SU-DHL-6 (cell line): ENCODE measurements around the gene SATB1.
A peak's percentile ranks its signal among the peaks of the same experiment; 100 is the strongest.

Experiments used
- H2AFZ ChIP-seq: fragments of 200-600 bp; sonication (generic); 2 replicates; pipeline ENCODE4 v1.6.1; 2014; ENCODE audit warnings: low read depth, mild to moderate bottlenecking, moderate library complexity, mixed read lengths, antibody characterized with exemption, low read length; ENCODE audit not compliant: severe bottlenecking
- H3F3A ChIP-seq: fragments of 200-600 bp; shearing (Covaris generic); 2 replicates; pipeline ENCODE4 v1.6.0; 2016; ENCODE audit warnings: antibody characterized with exemption, mild to moderate bottlenecking; ENCODE audit not compliant: insufficient read depth
- H3K27ac ChIP-seq: fragments of 200-600 bp; sonication (generic); 2 replicates; pipeline ENCODE4 v1.5.1; 2016; ENCODE audit warnings: low read depth, mild to moderate bottlenecking, low read length, moderate library complexity, mixed read lengths
- H3K27me3 ChIP-seq: fragments of 200-600 bp; sonication (generic), shearing (Covaris generic); 2 replicates; pipeline ENCODE4 v1.6.0; 2014; ENCODE audit warnings: mild to moderate bottlenecking, low read length
- H3K36me3 ChIP-seq: fragments of 200-600 bp; sonication (generic); 2 replicates; pipeline ENCODE4 v1.6.1; 2014; ENCODE audit warnings: mild to moderate bottlenecking, low read length, mixed read lengths
- H3K4me2 ChIP-seq: fragments of 300-600, 200-600 bp; shearing (Covaris generic), sonication (generic); 2 replicates; pipeline ENCODE4 v1.6.0; 2014; ENCODE audit warnings: low read length, low read depth, mild to moderate bottlenecking; ENCODE audit not compliant: poor library complexity, severe bottlenecking
- H3K4me3 ChIP-seq: fragments of 200-600 bp; sonication (generic); 2 replicates; pipeline ENCODE4 v1.5.1; 2014; ENCODE audit warnings: antibody characterized with exemption, low read length, mild to moderate bottlenecking, mixed read lengths; ENCODE audit not compliant: insufficient read depth, poor library complexity, severe bottlenecking
- H3K79me2 ChIP-seq: fragments of 200-600 bp; sonication (generic); 2 replicates; pipeline ENCODE4 v1.6.1; 2014; ENCODE audit warnings: mild to moderate bottlenecking, low read length, moderate library complexity; ENCODE audit not compliant: insufficient read depth
- H3K9ac ChIP-seq: fragments of 200-600 bp; sonication (generic); 2 replicates; pipeline ENCODE4 v1.7.0; 2014; ENCODE audit warnings: mild to moderate bottlenecking, low read length
- H3K9me2 ChIP-seq: fragments of 200-600 bp; sonication (generic); replicated peaks from 2 replicates; pipeline ENCODE4 v1.6.1; 2014; ENCODE audit warnings: low read length; ENCODE audit not compliant: insufficient read depth
- H3K9me3 ChIP-seq: fragments of 200-600 bp; sonication (generic); 2 replicates; pipeline ENCODE4 v1.6.1; 2014; ENCODE audit warnings: low read length, mixed read lengths; ENCODE audit not compliant: insufficient read depth
- H4K20me1 ChIP-seq: fragments of 200-600 bp; sonication (generic); 2 replicates; pipeline ENCODE4 v1.6.1; 2014; ENCODE audit warnings: low read depth, mild to moderate bottlenecking, antibody characterized with exemption, low read length, moderate library complexity, mixed read lengths
- CTCF ChIP-seq: fragments of 200-600 bp; sonication (generic); IDR thresholded peaks from one replicate; pipeline ENCODE4 v1.5.1; 2017; ENCODE audit warnings: antibody characterized with exemption, mild to moderate bottlenecking, low read length, moderate library complexity; ENCODE audit not compliant: insufficient read depth, poor library complexity, severe bottlenecking
- EZH2phosphoT487 ChIP-seq: fragments of 200-600 bp; sonication (generic), shearing (Covaris generic); conservative IDR thresholded peaks from 2 replicates; pipeline ENCODE4 v1.6.1; 2018; ENCODE audit warnings: mild to moderate bottlenecking, antibody characterized with exemption, low read length, moderate library complexity, mixed read lengths

SATB1 gene

DNA sequence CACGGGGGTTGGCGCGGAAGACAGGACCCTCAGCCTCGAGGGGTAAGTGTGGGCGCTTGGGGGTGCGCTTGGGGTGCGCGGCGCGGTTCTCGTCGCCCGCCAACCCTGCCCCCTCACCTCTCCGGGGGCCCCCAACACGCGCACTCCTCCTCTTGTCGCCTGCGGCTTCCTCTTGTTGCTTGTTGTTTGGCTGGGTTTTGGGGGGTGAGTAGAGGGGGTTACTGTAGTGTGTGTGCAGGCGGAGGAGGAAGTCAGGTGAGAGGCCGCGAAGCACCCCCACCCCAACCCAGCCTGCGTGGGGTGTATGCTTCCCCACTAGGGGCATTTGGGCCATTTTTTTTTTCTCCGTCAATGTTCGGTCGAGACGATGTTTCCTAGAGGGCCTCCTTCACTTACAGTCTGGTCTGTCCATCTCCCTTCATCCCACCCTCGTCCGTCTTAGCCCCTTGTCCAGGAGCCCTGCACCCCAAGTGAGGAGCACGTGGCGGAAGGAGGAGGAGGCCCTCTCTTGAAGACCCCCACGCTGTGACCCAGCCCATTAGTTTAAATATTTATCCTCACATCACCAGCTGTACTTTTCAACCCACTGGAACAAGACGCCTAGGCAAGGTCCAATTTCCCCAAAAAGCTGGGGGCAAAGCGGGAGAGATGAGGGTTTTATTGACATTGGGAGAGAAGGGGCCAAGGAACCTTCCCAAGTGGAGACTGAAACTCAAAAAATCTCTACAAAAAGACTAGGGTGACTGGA is 20.4 kb upstream of the SATB1 start:
- Histone ChIP-seq H3K4me2 (peak overlapping the region; percentile 46), H3K79me2 (no peaks in the 10 kb centered on the region), H3K9ac (no peak overlapping the region), H3K27me3 (no peaks in the 10 kb centered on the region), H4K20me1 (no peaks in the 10 kb centered on the region), H3F3A (no peaks in the 10 kb centered on the region), H3K36me3 (no peaks in the 10 kb centered on the region), H3K9me3 (peaks cover 4% of the 10 kb centered on the region; the same call in 1 of the 2 replicates), H3K27ac (no peak overlapping the region), H3K4me3 (no peak overlapping the region), H2AFZ (no peak overlapping the region), H3K9me2 (no peaks in the 10 kb centered on the region)
- TF ChIP-seq CTCF (no peak), EZH2phosphoT487 (no peak)

GRCh38 chr3:18444595-18445400 is 19.7 kb upstream of the SATB1 start:
- H3K27ac ChIP-seq, result no peak overlapping the region
- no peaks in the 10 kb centered on the region for H3K36me3 ChIP-seq
- no peaks in the 10 kb centered on the region for H3F3A ChIP-seq
- no peak overlapping the region for H3K9ac ChIP-seq
- no peak overlapping the region for H2AFZ ChIP-seq
- no peaks in the 10 kb centered on the region for H4K20me1 ChIP-seq
- H3K27me3 ChIP-seq, result no peaks in the 10 kb centered on the region
- H3K79me2 ChIP-seq, result no peaks in the 10 kb centered on the region
- H3K9me2 ChIP-seq, result no peaks in the 10 kb centered on the region
- no peak for TF ChIP-seq EZH2phosphoT487
- TF ChIP-seq CTCF, result no peak
- H3K9me3 ChIP-seq, result peaks cover 4% of the 10 kb centered on the region; the same call in 1 of the 2 replicates
- H3K4me3 ChIP-seq, result no peak overlapping the region
- peak overlapping the region; percentile 46 for H3K4me2 ChIP-seq

DNA sequence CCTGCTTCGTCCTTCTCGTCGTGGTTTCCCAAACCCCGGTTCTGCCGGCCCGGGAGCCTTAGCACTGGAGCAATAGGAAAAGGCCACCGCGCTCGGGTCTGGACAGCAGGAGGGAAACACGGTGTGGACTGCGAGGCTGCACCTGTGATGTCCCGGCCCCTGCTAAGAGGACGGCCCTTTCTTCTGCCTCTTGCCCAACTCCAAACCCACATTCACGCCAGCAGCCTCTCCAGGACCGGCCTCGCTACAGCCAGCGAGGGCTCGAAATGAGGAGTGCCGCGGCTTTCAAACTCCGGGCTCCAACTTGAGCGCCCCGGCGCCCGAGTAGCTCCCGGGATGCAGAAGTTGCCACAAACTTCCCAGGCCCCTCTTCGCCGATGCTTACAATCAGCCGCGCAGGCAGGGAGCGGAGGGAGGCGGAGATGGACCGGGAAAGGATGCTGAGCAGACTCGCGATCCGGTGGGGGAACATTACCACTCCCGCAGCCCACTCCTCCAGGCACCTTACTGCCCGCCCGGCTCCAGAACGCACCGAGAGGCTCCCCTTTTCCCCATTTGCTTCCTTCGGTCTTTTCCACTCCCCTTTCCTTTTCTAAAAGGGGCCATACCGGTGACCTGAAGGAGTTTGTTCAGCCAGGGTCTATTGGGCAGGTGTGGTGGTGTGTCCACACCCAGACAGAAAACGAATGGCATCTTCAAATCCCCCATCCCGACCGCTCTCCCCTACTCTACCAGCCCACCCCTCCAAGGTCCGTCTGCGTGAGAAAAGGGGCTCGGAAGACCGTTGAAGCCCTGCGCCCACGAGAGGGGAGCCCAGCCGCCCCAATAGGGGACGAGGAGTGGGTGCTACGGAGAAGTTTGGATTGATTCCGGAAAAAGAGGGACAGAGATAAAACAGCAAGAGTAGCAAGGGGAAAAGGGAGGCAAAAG is 18.8 kb upstream of the SATB1 start:
- Histone ChIP-seq H3K4me2 (peak overlapping the region; percentile 45), H3K79me2 (no peaks in the 10 kb centered on the region), H3K9me3 (peaks cover 3% of the 10 kb centered on the region; the same call in 1 of the 2 replicates), H3K9me2 (no peaks in the 10 kb centered on the region), H4K20me1 (no peaks in the 10 kb centered on the region), H3K36me3 (no peaks in the 10 kb centered on the region), H3F3A (no peaks in the 10 kb centered on the region), H3K4me3 (no peak overlapping the region), H3K9ac (no peak overlapping the region), H3K27me3 (no peaks in the 10 kb centered on the region), H2AFZ (no peak overlapping the region), H3K27ac (no peak overlapping the region)
- TF ChIP-seq EZH2phosphoT487 (no peak), CTCF (no peak)
